Uterus (tissue), 2 donors: ENCODE measurements around the gene ADAMTS17.
"Not testable (repeated sequence)": the region's sequence is repeated elsewhere in the genome, so short reads cannot be mapped to it uniquely, and the experiment has no call there.

Experiments used
- POLR2A ChIP-seq, 2 donors: fragments of 450-650 bp; IDR thresholded peaks; one replicate each; pipeline ENCODE4 v1.6.1; 2016; ENCODE audit warnings: antibody characterized with exemption in 2 of 2, mild to moderate bottlenecking in 1 of 2, moderate library complexity in 1 of 2
- TF ChIP-seq, protein P1 (sequence below), 4 experiments: fragments of 200-600 bp in 2 of 4; fragments of 450-650 bp in 2 of 4; sonication (generic) in 2 of 4; IDR thresholded peaks; one replicate each; pipeline ENCODE4 v1.5.1; 2016 to 2019; ENCODE audit warnings: antibody characterized with exemption in 4 of 4, mild to moderate bottlenecking in 2 of 4, moderate library complexity in 1 of 4

DNA sequence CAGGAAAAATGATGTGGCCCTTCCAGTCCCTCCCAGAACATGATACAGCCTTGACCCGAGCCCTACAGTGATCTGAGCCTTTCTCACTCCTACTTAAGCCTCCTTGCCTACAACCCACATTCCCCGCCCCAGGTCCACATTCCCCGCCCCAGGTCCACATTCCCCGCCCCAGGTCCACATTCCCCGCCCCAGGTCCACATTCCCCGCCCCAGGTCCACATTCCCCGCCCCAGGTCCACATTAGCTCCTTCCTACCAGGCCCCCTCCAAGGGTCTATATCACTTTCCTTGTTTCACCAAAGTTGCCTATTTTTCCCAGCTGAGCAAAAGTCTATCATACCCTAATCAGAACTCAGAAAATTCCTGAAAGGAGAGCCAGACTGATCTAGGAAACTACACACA, 2.3 kb downstream of the ADAMTS17 start:
- TF ChIP-seq, protein P1, sequence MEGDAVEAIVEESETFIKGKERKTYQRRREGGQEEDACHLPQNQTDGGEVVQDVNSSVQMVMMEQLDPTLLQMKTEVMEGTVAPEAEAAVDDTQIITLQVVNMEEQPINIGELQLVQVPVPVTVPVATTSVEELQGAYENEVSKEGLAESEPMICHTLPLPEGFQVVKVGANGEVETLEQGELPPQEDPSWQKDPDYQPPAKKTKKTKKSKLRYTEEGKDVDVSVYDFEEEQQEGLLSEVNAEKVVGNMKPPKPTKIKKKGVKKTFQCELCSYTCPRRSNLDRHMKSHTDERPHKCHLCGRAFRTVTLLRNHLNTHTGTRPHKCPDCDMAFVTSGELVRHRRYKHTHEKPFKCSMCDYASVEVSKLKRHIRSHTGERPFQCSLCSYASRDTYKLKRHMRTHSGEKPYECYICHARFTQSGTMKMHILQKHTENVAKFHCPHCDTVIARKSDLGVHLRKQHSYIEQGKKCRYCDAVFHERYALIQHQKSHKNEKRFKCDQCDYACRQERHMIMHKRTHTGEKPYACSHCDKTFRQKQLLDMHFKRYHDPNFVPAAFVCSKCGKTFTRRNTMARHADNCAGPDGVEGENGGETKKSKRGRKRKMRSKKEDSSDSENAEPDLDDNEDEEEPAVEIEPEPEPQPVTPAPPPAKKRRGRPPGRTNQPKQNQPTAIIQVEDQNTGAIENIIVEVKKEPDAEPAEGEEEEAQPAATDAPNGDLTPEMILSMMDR (IDR thresholded peaks at IDR 0.05), result not testable (repeated sequence)
- TF ChIP-seq POLR2A (IDR thresholded peaks at IDR 0.05), result not testable (repeated sequence)
